HG03066 (cell line): ENCODE data around the gene CLEC18C.
"Not testable (repeated sequence)": the region's sequence is repeated elsewhere in the genome, so short reads cannot be mapped to it uniquely, and the experiment has no call there.

ENCODE experiments used
- ATAC-seq: cut with Tn5 transposase; IDR thresholded peaks from one replicate; pipeline ENCODE4 v1.9.1; 2021; ENCODE audit warnings: low read depth; ENCODE audit not compliant: unreplicated experiment

Gene CLEC18C

GRCh38 chr16:70158261-70158939 lies 15.2 kb upstream of the CLEC18C start:
- ATAC-seq = no peak

- no peak for ATAC-seq
Observed at GRCh38 chr16:70159355-70160348, 13.9 kb upstream of the CLEC18C start.

GRCh38 chr16:70160388-70160787 lies 13.2 kb upstream of the CLEC18C start:
- ATAC-seq = no peak

- no peak for ATAC-seq
Observed at GRCh38 chr16:70160821-70161220, 12.8 kb upstream of the CLEC18C start.

GRCh38 chr16:70161350-70161749 lies 12.2 kb upstream of the CLEC18C start:
- no peak for ATAC-seq

- no peak for ATAC-seq
Observed at GRCh38 chr16:70162041-70162451, 11.5 kb upstream of the CLEC18C start.

- ATAC-seq = no peak
Observed at GRCh38 chr16:70163596-70163995, 10.0 kb upstream of the CLEC18C start.

- ATAC-seq = not testable (repeated sequence)
Observed at GRCh38 chr16:70166688-70167087, 6.9 kb upstream of the CLEC18C start.

- ATAC-seq = not testable (repeated sequence)
Observed at GRCh38 chr16:70173916-70174315, 329 bp downstream of the CLEC18C start.

- not testable (repeated sequence) for ATAC-seq
Observed at GRCh38 chr16:70174387-70174932, 873 bp downstream of the CLEC18C start.

- ATAC-seq = not testable (repeated sequence)
Observed at GRCh38 chr16:70187858-70188607, 14.4 kb downstream of the CLEC18C start.

GRCh38 chr16:70188608-70188915 lies 15.0 kb downstream of the CLEC18C start:
- not testable (repeated sequence) for ATAC-seq

- ATAC-seq = not testable (repeated sequence)
Observed at GRCh38 chr16:70190574-70190973, 17.0 kb downstream of the CLEC18C start.

- not testable (repeated sequence) for ATAC-seq
Observed at GRCh38 chr16:70196683-70197300, 23.2 kb downstream of the CLEC18C start.

GRCh38 chr16:70197611-70198010 lies 24.0 kb downstream of the CLEC18C start:
- ATAC-seq = not testable (repeated sequence)

GRCh38 chr16:70198230-70198629 lies 24.6 kb downstream of the CLEC18C start:
- not testable (repeated sequence) for ATAC-seq

GRCh38 chr16:70198666-70199065 lies 25.1 kb downstream of the CLEC18C start:
- ATAC-seq = not testable (repeated sequence)

GRCh38 chr16:70199170-70199569 lies 25.6 kb downstream of the CLEC18C start:
- ATAC-seq = not testable (repeated sequence)

GRCh38 chr16:70200063-70200462 lies 26.5 kb downstream of the CLEC18C start:
- not testable (repeated sequence) for ATAC-seq

- not testable (repeated sequence) for ATAC-seq
Observed at GRCh38 chr16:70203508-70203907, 29.9 kb downstream of the CLEC18C start.
